Fibroblast of skin of left quadriceps (primary cell): ENCODE results near the gene ASZ1.
"Not testable (repeated sequence)": the region's sequence is repeated elsewhere in the genome, so short reads cannot be mapped to it uniquely, and the experiment has no call there.

Experiments
- DNase-seq, 2 experiments: peaks; one replicate each; pipeline ENCODE4 v3.0.0-alpha.2; 2013; ENCODE audit warnings: low read depth in 2 of 2

ASZ1 gene

GRCh38 chr7:117427258-117427701 lies at the start of gene ASZ1:
Gene ASZ1 (minus strand): TSS chr7:117427493. CDS start chr7:117427460, 33 bp downstream.
- DNase-seq, result no peak

DNA sequence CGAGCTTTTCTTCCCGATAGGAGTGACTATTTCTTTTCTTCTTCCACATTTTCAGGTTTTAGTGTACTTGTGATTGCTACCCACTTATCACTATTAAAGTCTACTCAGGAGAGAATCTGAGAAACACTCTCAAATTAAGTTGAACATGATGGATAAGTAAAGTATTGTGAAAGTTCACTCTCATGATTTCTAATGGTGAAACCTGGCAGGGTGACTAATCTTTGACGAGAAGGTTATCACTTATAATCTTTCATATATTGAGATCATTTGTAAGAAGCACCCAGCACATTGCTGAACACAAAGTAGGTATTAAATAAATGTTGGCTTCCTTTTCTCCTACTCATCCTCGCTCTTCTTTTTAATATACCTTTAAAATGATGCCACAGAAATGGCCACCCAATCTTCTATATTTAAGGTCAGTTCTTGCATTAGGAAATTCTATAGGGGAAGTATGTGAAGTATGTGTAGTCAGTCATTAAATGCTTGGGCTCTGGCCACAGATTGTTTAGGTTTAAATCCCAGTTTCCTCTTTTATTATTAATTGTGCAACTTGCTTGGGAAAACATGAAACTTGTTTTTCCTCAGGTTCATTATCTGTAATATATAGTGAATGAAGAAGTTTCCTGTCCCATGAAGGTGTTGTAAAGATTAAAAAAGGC lies 49.4 kb upstream of the ASZ1 start:
- DNase-seq, result no peak

DNA sequence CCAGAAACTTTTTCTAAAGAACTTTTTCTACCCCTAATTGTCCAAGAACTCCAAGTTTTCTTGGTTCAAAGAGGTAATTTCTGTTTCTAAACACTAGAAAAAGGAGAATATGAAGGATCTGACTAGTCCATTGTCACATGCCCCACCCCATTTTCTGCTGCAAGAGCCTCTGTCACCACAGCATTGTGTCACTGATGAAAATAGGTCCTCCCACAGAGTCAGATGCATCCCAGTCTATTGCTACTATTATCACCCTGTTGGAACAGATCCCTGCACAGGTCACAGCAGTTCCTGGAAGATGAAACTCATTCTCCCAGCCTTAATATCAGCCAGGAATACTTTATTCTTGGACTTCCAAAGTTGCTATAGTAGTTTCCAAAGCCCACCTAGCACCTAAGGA lies 45.0 kb upstream of the ASZ1 start:
- no peak for DNase-seq

GRCh38 chr7:117470777-117471176 lies 43.5 kb upstream of the ASZ1 start:
- no peak for DNase-seq

DNA sequence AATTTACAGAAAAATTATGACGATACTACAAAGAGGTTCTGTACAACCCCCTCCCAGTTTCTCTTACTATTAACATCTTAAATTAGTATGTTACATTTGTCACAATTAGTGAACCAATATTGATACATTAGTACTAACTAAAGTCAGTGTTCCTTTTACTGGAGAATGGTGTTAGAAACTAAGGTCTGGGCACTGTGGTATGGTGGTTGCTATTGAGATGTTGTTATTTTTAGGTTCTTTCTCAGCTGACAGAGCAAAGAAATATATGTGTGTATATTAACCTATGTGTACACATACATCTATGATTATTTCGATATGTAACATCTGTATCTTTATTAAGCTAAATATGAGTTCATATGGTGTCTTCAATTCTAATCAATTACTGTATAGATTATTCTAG lies 40.9 kb upstream of the ASZ1 start:
- DNase-seq, result no peak

DNA sequence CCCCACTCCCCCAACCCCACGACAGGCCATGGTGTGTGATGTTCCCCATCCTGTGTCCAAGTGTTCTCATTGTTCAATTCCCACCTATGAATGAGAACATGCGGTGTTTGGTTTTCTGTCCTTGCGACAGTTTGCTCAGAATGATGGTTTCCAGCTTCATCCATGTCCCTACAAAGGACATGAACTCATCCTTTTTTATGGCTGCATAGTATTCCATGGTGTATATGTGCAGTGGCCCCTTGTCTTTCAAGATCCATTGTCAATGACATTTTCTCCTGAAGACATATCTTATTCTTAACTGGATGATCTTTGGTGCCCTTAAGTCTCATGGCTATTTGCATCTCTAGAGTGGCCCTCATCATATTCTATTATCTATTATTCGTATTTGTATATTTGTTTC lies 33.5 kb upstream of the ASZ1 start:
- DNase-seq, result not testable (repeated sequence)

GRCh38 chr7:117459735-117460134 lies 32.4 kb upstream of the ASZ1 start:
- no peak for DNase-seq

- DNase-seq, result peak; percentile 2 to 7
Observed at GRCh38 chr7:117458977-117459583, 31.8 kb upstream of the ASZ1 start.

GRCh38 chr7:117448655-117449054 lies 21.4 kb upstream of the ASZ1 start:
- no peak for DNase-seq

- DNase-seq, result no peak
Observed at GRCh38 chr7:117446220-117446815, 19.0 kb upstream of the ASZ1 start.

DNA sequence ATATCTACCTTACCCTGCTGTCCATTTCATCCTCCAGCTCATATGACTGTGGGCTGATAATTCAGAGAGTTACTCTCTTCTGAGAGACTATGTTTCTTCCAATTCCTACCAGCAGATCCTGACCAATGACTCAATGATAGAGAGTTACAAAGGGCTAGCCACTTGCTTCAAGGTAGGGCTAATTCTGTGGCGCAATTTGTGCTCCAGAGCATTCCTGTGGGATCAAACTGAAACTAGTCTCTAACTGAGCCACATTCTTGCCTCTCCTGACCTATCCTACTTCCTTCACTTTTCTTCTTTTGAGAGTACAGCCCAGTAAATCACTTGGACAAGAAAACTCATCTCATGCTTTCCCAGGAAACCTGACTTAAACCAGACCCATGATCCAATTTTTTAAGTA lies 17.9 kb upstream of the ASZ1 start:
- DNase-seq, result no peak

DNA sequence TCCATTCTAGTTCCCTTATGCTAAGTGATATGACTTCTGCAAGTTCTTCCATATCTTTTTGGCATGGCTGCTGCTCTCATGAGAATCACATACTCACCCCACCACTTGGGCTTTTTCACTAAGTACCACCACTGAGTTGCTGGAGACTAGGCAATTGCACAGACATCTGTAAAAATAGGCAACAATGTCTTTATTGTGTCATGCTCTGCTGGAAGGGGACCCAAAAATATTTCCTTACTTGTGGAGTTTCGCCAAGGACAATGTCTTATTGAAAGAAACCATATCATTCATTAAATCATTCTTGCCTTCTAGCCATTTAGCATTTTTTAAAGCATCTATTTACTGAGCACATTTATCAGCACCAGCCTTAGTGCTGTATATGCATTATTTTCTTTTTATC lies 17.4 kb upstream of the ASZ1 start:
- no peak for DNase-seq

GRCh38 chr7:117435475-117436043 lies 8.3 kb upstream of the ASZ1 start:
- no peak for DNase-seq

DNA sequence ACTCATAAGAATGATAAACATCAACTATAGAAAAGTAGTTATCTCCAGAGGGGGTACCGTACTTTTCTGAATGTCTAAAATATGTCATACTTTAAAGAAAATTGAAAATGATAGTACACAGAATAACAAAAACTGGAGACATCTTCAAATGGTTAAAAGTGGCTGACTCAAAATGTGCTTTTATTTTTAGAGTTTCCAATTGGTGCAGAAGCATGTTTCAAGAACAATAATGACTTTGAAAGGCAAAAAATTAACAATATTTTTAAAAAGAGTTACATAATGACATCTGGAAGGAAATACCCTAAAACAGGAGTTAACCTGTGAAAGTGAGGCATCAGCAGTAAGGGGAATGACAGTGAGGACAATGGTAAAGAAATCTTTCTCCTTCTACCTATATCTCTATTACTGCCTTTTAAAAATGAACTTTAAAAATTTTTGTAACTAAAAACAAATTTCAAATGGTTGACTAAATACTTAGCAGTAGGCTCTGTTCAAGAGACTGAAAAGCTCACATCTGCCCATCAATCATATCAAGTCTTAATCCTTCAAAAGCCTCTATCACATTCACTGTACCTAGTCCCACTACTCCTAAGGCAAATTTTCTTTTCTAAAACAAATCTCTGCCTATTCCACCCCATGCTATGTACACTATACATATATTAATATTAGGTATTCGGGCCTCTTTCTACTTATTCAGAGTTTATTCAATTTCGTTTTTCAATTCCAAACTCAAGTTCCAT lies 3.0 kb downstream of the ASZ1 start:
- DNase-seq, result no peak

- not testable (repeated sequence) for DNase-seq
Observed at GRCh38 chr7:117414591-117414990, 12.7 kb downstream of the ASZ1 start.

DNA sequence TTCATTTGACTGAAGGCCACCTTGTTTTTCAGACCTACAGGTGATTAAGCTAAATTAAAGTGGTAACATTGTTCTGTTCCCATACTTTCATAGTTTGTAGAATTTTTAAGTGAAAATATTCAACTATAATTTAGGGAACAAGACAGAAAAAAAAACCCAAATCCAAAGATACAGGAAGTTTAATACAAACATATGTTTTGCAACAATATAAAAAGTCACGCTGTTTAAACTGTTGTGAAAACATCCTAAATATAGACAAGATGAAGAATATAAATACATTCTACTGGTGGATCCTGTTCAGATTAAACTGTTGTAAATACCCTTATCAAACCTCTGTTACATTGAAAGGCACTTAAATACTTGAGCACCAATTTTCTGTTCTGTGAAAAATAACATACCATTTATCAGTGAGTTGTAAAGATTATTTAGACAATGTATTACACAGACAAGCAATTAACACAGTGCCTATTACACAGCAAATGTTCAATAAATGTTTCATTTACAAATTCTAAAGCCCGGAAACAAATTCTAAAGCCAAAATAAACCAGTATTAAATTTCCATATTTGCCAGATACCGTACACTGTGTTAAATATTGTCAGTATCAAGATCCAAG lies 14.2 kb downstream of the ASZ1 start:
- no peak for DNase-seq

DNA sequence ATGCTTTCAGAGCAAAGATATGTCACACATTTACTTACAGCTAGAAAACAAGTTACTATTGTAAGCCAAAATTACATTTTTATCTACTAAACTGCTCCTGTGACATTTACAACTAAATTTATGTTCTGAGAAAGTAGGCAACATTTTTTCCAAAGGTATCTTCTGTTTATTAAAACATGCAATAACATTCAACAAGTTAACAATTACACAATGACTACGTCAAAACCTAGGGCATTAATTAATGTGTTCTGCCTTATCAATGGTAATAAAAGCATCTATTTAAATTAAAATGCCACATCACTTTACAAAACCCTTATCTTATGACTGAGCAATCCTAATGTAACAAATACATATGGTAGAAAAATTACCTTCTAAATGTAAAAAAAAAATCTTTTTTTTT lies 14.9 kb downstream of the ASZ1 start:
- DNase-seq, result no peak

- DNase-seq, result no peak
Observed at GRCh38 chr7:117411539-117411938, 15.8 kb downstream of the ASZ1 start.

GRCh38 chr7:117408831-117409230 lies 18.5 kb downstream of the ASZ1 start:
- DNase-seq, result no peak

DNA sequence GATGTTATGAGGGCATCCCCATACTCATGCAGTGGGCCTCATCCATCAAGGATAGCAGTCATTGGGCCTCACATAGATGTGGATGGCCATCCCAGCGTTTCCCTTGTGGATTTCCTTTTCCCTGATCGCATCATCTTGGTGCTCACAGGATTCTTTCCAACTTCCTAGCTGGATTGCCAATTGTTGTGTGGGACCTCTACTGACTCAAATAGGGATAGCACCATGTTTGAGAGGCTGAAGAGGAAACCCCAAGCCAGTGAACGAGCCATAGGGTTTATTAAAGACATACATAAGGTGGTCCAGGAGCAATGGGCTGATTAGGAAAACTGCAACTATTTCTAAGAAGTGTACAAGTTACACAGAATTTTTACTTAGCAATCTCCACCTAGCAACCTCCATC lies 21.8 kb downstream of the ASZ1 start:
- DNase-seq, result no peak

GRCh38 chr7:117403737-117404136 lies 23.6 kb downstream of the ASZ1 start:
- no peak for DNase-seq

DNA sequence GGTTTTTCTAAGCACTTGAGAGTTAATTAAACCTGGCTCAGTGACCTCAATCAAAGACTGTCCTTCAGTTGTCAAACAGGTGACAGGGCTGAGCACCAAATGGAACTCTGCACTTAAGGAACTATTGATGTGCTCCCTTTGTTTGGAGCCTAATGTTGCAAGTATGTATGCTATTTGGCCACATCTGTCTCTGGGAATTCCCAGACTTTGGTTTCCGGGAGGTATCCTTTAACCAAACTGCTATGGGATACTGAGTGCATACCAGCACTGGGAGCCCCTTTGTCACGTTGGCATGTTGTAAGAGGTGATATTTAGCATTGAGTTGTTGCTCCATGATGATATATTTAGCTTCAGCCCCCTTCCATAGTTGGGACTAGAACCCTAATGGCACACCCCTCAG lies 25.2 kb downstream of the ASZ1 start:
- DNase-seq, result peak in 1 of 2 experiments; percentile 14
